CD14-positive monocyte (primary cell): ENCODE data around the gene GRIK5. TPM values are rescaled to one million over a fixed set of nuclear protein-coding genes. Genes with fewer than 3 reads are reported as not detected.
"Not testable (repeated sequence)": the region's sequence is repeated elsewhere in the genome, so short reads cannot be mapped to it uniquely, and the experiment has no call there.

Source experiments
- DNase-seq, 3 donors: peaks; one replicate each; pipeline ENCODE4 v3.0.0-alpha.2; 2011 to 2022
- H2AFZ ChIP-seq: 2 replicates; pipeline ENCODE4 v1.6.0; 2012; ENCODE audit warnings: mild to moderate bottlenecking, low read depth, low read length, inconsistent platforms; ENCODE audit not compliant: insufficient read depth, poor library complexity, severe bottlenecking
- H3K27ac ChIP-seq, 2 donors: 1 replicate in 1 of 2; 2 replicates in 1 of 2; pipeline ENCODE4 v1.5.1; 2012 to 2013; ENCODE audit warnings: low read length in 2 of 2, control low read depth in 1 of 2, inconsistent platforms in 1 of 2, low read depth in 1 of 2, mild to moderate bottlenecking in 1 of 2
- H3K27me3 ChIP-seq, 2 donors: one replicate each; pipeline versions ENCODE4 v1.6.0 to v1.6.1; 2011 to 2013; ENCODE audit warnings: low read length in 2 of 2; ENCODE audit not compliant: control insufficient read depth in 2 of 2, insufficient read depth in 2 of 2
- H3K36me3 ChIP-seq, 2 donors: replicated peaks in 1 of 2; 1 replicate in 1 of 2; 2 replicates in 1 of 2; pipeline versions ENCODE4 v1.5.1 to v1.6.1; 2012 to 2013; ENCODE audit warnings: low read length in 2 of 2, control low read depth in 1 of 2, inconsistent platforms in 1 of 2, mild to moderate bottlenecking in 1 of 2; ENCODE audit not compliant: insufficient read depth in 2 of 2, control insufficient read depth in 1 of 2
- H3K4me1 ChIP-seq, 2 donors: 1 replicate in 1 of 2; 2 replicates in 1 of 2; pipeline versions ENCODE4 v1.5.1 to v1.6.1; 2012 to 2013; ENCODE audit warnings: low read length in 2 of 2, control low read depth in 1 of 2, inconsistent platforms in 1 of 2, mild to moderate bottlenecking in 1 of 2, moderate library complexity in 1 of 2; ENCODE audit not compliant: insufficient read depth in 2 of 2, control insufficient read depth in 1 of 2
- H3K4me2 ChIP-seq: replicated peaks from 2 replicates; pipeline ENCODE3; 2012; ENCODE audit warnings: low read length, moderate library complexity, mild to moderate bottlenecking; ENCODE audit not compliant: poor library complexity, severe bottlenecking; ENCODE audit errors: extremely low read depth
- H3K4me3 ChIP-seq, 3 experiments: fragments of 200-600 bp in 1 of 3; sonication (generic) in 1 of 3; replicated peaks in 1 of 3; 1 replicate in 2 of 3; 2 replicates in 1 of 3; pipeline ENCODE4 v1.5.1; 2011 to 2013; ENCODE audit warnings: low read length in 3 of 3, mild to moderate bottlenecking in 3 of 3, control low read depth in 2 of 3, low read depth in 2 of 3, inconsistent platforms in 1 of 3, moderate library complexity in 1 of 3
- H3K79me2 ChIP-seq: 2 replicates; pipeline ENCODE4 v1.6.0; 2012; ENCODE audit warnings: mild to moderate bottlenecking, control low read depth, inconsistent platforms, low read length, moderate library complexity; ENCODE audit not compliant: insufficient read depth
- H3K9ac ChIP-seq: 2 replicates; pipeline ENCODE4 v1.6.0; 2017; ENCODE audit warnings: low read length, mild to moderate bottlenecking; ENCODE audit not compliant: insufficient read depth, poor library complexity, severe bottlenecking
- H3K9me3 ChIP-seq, 2 donors: replicated peaks in 1 of 2; 1 replicate in 1 of 2; 2 replicates in 1 of 2; pipeline versions ENCODE4 v1.5.1 to v1.6.1; 2012 to 2013; ENCODE audit warnings: low read length in 2 of 2, control low read depth in 1 of 2; ENCODE audit not compliant: control insufficient read depth in 1 of 2, insufficient read depth in 1 of 2
- H4K20me1 ChIP-seq: 2 replicates; pipeline ENCODE4 v1.6.0; 2012; ENCODE audit warnings: mild to moderate bottlenecking, low read length, control low read depth, moderate library complexity; ENCODE audit not compliant: insufficient read depth
- H3K27ac Mint-ChIP-seq, 7 donors: one replicate each; pipeline ENCODE4 v1.8.0; 2020; ENCODE audit warnings: mild to moderate bottlenecking in 7 of 7, mixed read lengths in 7 of 7, moderate library complexity in 6 of 7, inconsistent platforms in 2 of 7
- H3K27me3 Mint-ChIP-seq, 3 donors: one replicate each; pipeline ENCODE4 v1.8.0; 2021 to 2022; ENCODE audit warnings: low read depth in 3 of 3, mild to moderate bottlenecking in 3 of 3, mixed read lengths in 3 of 3, moderate library complexity in 3 of 3, inconsistent platforms in 1 of 3
- H3K36me3 Mint-ChIP-seq, 2 donors: one replicate each; pipeline ENCODE4 v1.8.0; 2020; ENCODE audit warnings: mixed read lengths in 2 of 2, inconsistent platforms in 1 of 2, mild to moderate bottlenecking in 1 of 2
- H3K4me1 Mint-ChIP-seq: one replicate; pipeline ENCODE4 v1.8.0; 2020; ENCODE audit warnings: mild to moderate bottlenecking, mixed read lengths
- H3K4me3 Mint-ChIP-seq, 2 donors: one replicate each; pipeline ENCODE4 v1.8.0; 2020; ENCODE audit warnings: mild to moderate bottlenecking in 2 of 2, mixed read lengths in 2 of 2, moderate library complexity in 1 of 2
- H3K9me3 Mint-ChIP-seq, 7 donors: one replicate each; pipeline ENCODE4 v1.8.0; 2020 to 2022; ENCODE audit warnings: mixed read lengths in 7 of 7, mild to moderate bottlenecking in 6 of 7, moderate library complexity in 6 of 7, inconsistent platforms in 2 of 7
- CTCF ChIP-seq: fragments of 200-600 bp; IDR thresholded peaks from one replicate; pipeline ENCODE4 v1.8.0; 2022; ENCODE audit warnings: antibody characterized with exemption, mild to moderate bottlenecking
- WGBS: methylation state at CpG from one replicate; pipeline ENCODE4 v1.1.5; 2013; ENCODE audit warnings: missing lambda C conversion rate; ENCODE audit not compliant: insufficient coverage; 5-methylcytosine and 5-hydroxymethylcytosine counted together
- intact Hi-C, 2 donors: fragments of 100-400 bp; cut with micrococcal nuclease; formaldehyde crosslinking; loops; one replicate each; pipeline versions ENCODE4 v1.15.0 to v1.15.1; 2023
- polyA plus RNA-seq, 3 donors: library from polyadenylated mRNA; depleted of rRNA in 1 of 3; unstranded in 2 of 3; stranded (reverse) in 1 of 3; fragments of 300-500 nt in 2 of 3; fragments of >200 nt in 1 of 3; fragmentation: Illumina TruSeq in 2 of 3; gene quantifications; 1 replicate in 2 of 3; 2 replicates in 1 of 3; pipeline ENCODE4 v1.2.3, GENCODE V29; 2012 to 2021

The GRIK5 gene
- polyA plus RNA-seq, 3 donors: 0.12 to 0.28 TPM; not detected in 1

- DNase-seq: no peak
- no peak overlapping the region for H3K27ac ChIP-seq
- no peaks in the 10 kb centered on the region for H3K36me3 ChIP-seq
- Mint-ChIP-seq H3K27ac (no peak overlapping the region), H3K4me3 (no peak overlapping the region), H3K9me3 (peaks cover 0 to 2% (median 0%) of the 10 kb centered on the region in 7 donors), H3K4me1 (no peaks in the 10 kb centered on the region), H3K36me3 (no peaks in the 10 kb centered on the region), H3K27me3 (peaks cover 1 to 5% (median 2%) of the 10 kb centered on the region in 3 donors)
- H3K4me1 ChIP-seq: no peaks in the 10 kb centered on the region
- no peaks in the 10 kb centered on the region for H3K27me3 ChIP-seq
- H3K9ac ChIP-seq: no peak overlapping the region
- WGBS: 96% methylated on average over 17 of the region's 30 CpGs
- H2AFZ ChIP-seq: no peak overlapping the region
- intact Hi-C loops: no loop called here
- TF ChIP-seq CTCF: no peak
- H4K20me1 ChIP-seq: no peaks in the 10 kb centered on the region
- no peaks in the 10 kb centered on the region for H3K79me2 ChIP-seq
- no peaks in the 10 kb centered on the region for H3K9me3 ChIP-seq
- no peak overlapping the region for H3K4me3 ChIP-seq
- H3K4me2 ChIP-seq: no peak overlapping the region
Measured at GRCh38 chr19:42042455-42043170, 27.4 kb downstream of the GRIK5 start.

- H3K27me3 Mint-ChIP-seq, H3K79me2 ChIP-seq, DNase-seq, H3K4me1 ChIP-seq, H3K4me3 ChIP-seq, H3K27ac ChIP-seq, H3K27ac Mint-ChIP-seq, H3K27me3 ChIP-seq, H3K36me3 ChIP-seq, H3K4me3 Mint-ChIP-seq, intact Hi-C loops, H3K9me3 Mint-ChIP-seq, H4K20me1 ChIP-seq, H2AFZ ChIP-seq, H3K9ac ChIP-seq, H3K4me2 ChIP-seq, H3K4me1 Mint-ChIP-seq, H3K9me3 ChIP-seq, H3K36me3 Mint-ChIP-seq: not testable (repeated sequence)
- WGBS: 88% methylated on average over 6 of the region's 9 CpGs
Measured at GRCh38 chr19:42040491-42040890, 29.5 kb downstream of the GRIK5 start.
